Mesendoderm (in vitro differentiated cells): ENCODE results near the gene NR1I2.
A peak's percentile ranks its signal among the peaks of the same experiment; 100 is the strongest.

ENCODE experiments used
- DNase-seq: peaks from one replicate; pipeline ENCODE4 v3.0.0; 2013
- H2AK5ac ChIP-seq: 2 replicates; pipeline ENCODE4 v1.6.1; 2013; ENCODE audit warnings: low read length, inconsistent platforms
- H2BK120ac ChIP-seq: 2 replicates; pipeline ENCODE4 v1.6.1; 2013; ENCODE audit warnings: low read depth, mild to moderate bottlenecking, low read length, moderate library complexity, mixed read lengths
- H2BK15ac ChIP-seq: replicated peaks from 2 replicates; pipeline ENCODE4 v1.6.1; 2013; ENCODE audit warnings: low read depth, mild to moderate bottlenecking, moderate library complexity
- H2BK5ac ChIP-seq: 2 replicates; pipeline ENCODE4 v1.6.1; 2013; ENCODE audit warnings: low read length, inconsistent platforms
- H3K18ac ChIP-seq: 2 replicates; pipeline ENCODE4 v1.6.1; 2013; ENCODE audit warnings: mild to moderate bottlenecking, low read length, mixed read lengths
- H3K23ac ChIP-seq: one replicate; pipeline ENCODE4 v1.6.1; 2013; ENCODE audit warnings: low read length
- H3K27ac ChIP-seq: 2 replicates; pipeline ENCODE4 v1.5.1; 2013; ENCODE audit warnings: low read depth, mild to moderate bottlenecking, inconsistent platforms, low read length, moderate library complexity
- H3K27me3 ChIP-seq: 2 replicates; pipeline ENCODE4 v1.6.1; 2013; ENCODE audit warnings: low read length, control low read depth, mild to moderate bottlenecking, inconsistent platforms; ENCODE audit not compliant: insufficient read depth, poor library complexity
- H3K36me3 ChIP-seq: 2 replicates; pipeline ENCODE4 v1.6.1; 2013; ENCODE audit warnings: low read length, inconsistent platforms; ENCODE audit not compliant: control insufficient read depth, insufficient read depth
- H3K4ac ChIP-seq: one replicate; pipeline ENCODE4 v1.6.1; 2013; ENCODE audit warnings: low read depth, mild to moderate bottlenecking, low read length, moderate library complexity
- H3K4me1 ChIP-seq: 2 replicates; pipeline ENCODE4 v1.6.1; 2013; ENCODE audit warnings: low read depth, low read length, inconsistent platforms; ENCODE audit not compliant: control insufficient read depth
- H3K4me2 ChIP-seq: 2 replicates; pipeline ENCODE4 v1.6.1; 2013; ENCODE audit warnings: low read length
- H3K4me3 ChIP-seq: 2 replicates; pipeline ENCODE4 v1.5.1; 2013; ENCODE audit warnings: mild to moderate bottlenecking, low read length
- H3K56ac ChIP-seq: one replicate; pipeline ENCODE4 v1.6.1; 2013; ENCODE audit warnings: low read length
- H3K79me1 ChIP-seq: 2 replicates; pipeline ENCODE4 v1.6.1; 2013; ENCODE audit warnings: low read length, inconsistent platforms
- H3K79me2 ChIP-seq: 2 replicates; pipeline ENCODE4 v1.6.1; 2013; ENCODE audit warnings: mild to moderate bottlenecking, low read length; ENCODE audit not compliant: control insufficient read depth, insufficient read depth
- H3K9ac ChIP-seq: 2 replicates; pipeline ENCODE4 v1.6.1; 2013; ENCODE audit warnings: low read length, inconsistent platforms
- H4K5ac ChIP-seq: one replicate; pipeline ENCODE4 v1.6.1; 2013; ENCODE audit warnings: low read length
- H4K8ac ChIP-seq: one replicate; pipeline ENCODE4 v1.6.1; 2013; ENCODE audit warnings: low read depth, mild to moderate bottlenecking, control low read depth, low read length, moderate library complexity
- WGBS: extraction: QIAGEN DNeasy Blood & Tissue Kit; methylation state at CpG from one replicate; pipeline ENCODE4 v1.1.7; 2013; ENCODE audit warnings: low lambda C conversion rate, missing lambda C conversion rate; ENCODE audit not compliant: insufficient coverage; ENCODE audit errors: extremely low coverage; 5-methylcytosine and 5-hydroxymethylcytosine counted together

Gene NR1I2

GRCh38 chr3:119800844-119801243 lies 18.9 kb downstream of the NR1I2 start:
- no peaks in the 10 kb centered on the region for H3K36me3 ChIP-seq
- DNase-seq: no peak
- no peak overlapping the region for H2AK5ac ChIP-seq
- no peak overlapping the region for H3K4ac ChIP-seq
- H2BK120ac ChIP-seq: no peak overlapping the region
- H3K4me1 ChIP-seq: peaks cover under 1% of the 10 kb centered on the region
- H4K5ac ChIP-seq: no peak overlapping the region
- H3K23ac ChIP-seq: no peak overlapping the region
- H3K56ac ChIP-seq: no peak overlapping the region
- no peak overlapping the region for H3K27ac ChIP-seq
- H2BK5ac ChIP-seq: no peak overlapping the region
- no peak overlapping the region for H3K18ac ChIP-seq
- no peak overlapping the region for H3K9ac ChIP-seq
- no peaks in the 10 kb centered on the region for H3K27me3 ChIP-seq
- no peaks in the 10 kb centered on the region for H3K79me1 ChIP-seq
- H3K79me2 ChIP-seq: no peaks in the 10 kb centered on the region
- no CpG with 5 or more reads among the region's 4 CpGs for WGBS
- no peak overlapping the region for H4K8ac ChIP-seq
- no peak overlapping the region for H3K4me3 ChIP-seq
- H2BK15ac ChIP-seq: no peak overlapping the region
- no peak overlapping the region for H3K4me2 ChIP-seq

GRCh38 chr3:119808244-119808643 lies 26.3 kb downstream of the NR1I2 start:
- H3K4me2 ChIP-seq: no peak overlapping the region
- no peaks in the 10 kb centered on the region for H3K36me3 ChIP-seq
- H3K79me2 ChIP-seq: no peaks in the 10 kb centered on the region
- DNase-seq: no peak
- no peak overlapping the region for H3K9ac ChIP-seq
- H3K79me1 ChIP-seq: no peaks in the 10 kb centered on the region
- no peak overlapping the region for H4K8ac ChIP-seq
- H2BK15ac ChIP-seq: no peak overlapping the region
- H3K23ac ChIP-seq: no peak overlapping the region
- no peaks in the 10 kb centered on the region for H3K27me3 ChIP-seq
- H2AK5ac ChIP-seq: no peak overlapping the region
- H2BK5ac ChIP-seq: no peak overlapping the region
- H3K18ac ChIP-seq: no peak overlapping the region
- no CpG with 5 or more reads among the region's 4 CpGs for WGBS
- H3K56ac ChIP-seq: no peak overlapping the region
- H3K4ac ChIP-seq: no peak overlapping the region
- no peak overlapping the region for H4K5ac ChIP-seq
- H3K4me1 ChIP-seq: no peaks in the 10 kb centered on the region
- H3K27ac ChIP-seq: no peak overlapping the region
- H3K4me3 ChIP-seq: no peak overlapping the region
- H2BK120ac ChIP-seq: no peak overlapping the region

- H2AK5ac ChIP-seq: no peak overlapping the region
- H2BK5ac ChIP-seq: no peak overlapping the region
- H3K4me1 ChIP-seq: no peaks in the 10 kb centered on the region
- no peak overlapping the region for H3K23ac ChIP-seq
- H3K79me1 ChIP-seq: no peaks in the 10 kb centered on the region
- H3K36me3 ChIP-seq: no peaks in the 10 kb centered on the region
- no CpG with 5 or more reads among the region's 6 CpGs for WGBS
- no peak overlapping the region for H3K4ac ChIP-seq
- H3K4me2 ChIP-seq: no peak overlapping the region
- no peak overlapping the region for H3K4me3 ChIP-seq
- no peak overlapping the region for H3K9ac ChIP-seq
- no peak overlapping the region for H2BK15ac ChIP-seq
- no peaks in the 10 kb centered on the region for H3K27me3 ChIP-seq
- H4K5ac ChIP-seq: no peak overlapping the region
- DNase-seq: no peak
- no peak overlapping the region for H3K18ac ChIP-seq
- H3K56ac ChIP-seq: no peak overlapping the region
- H2BK120ac ChIP-seq: no peak overlapping the region
- H4K8ac ChIP-seq: no peak overlapping the region
- no peaks in the 10 kb centered on the region for H3K79me2 ChIP-seq
- H3K27ac ChIP-seq: no peak overlapping the region
Observed at GRCh38 chr3:119808843-119809242, 26.9 kb downstream of the NR1I2 start.

- Histone ChIP-seq H3K9ac (peak overlapping the region; percentile 13), H3K4ac (no peak overlapping the region)
Observed at GRCh38 chr3:119809249-119810017, 27.5 kb downstream of the NR1I2 start.

GRCh38 chr3:119810018-119810435 lies 28.1 kb downstream of the NR1I2 start:
- Histone ChIP-seq H2BK120ac (no peak overlapping the region), H3K18ac (no peak overlapping the region), H3K27ac (no peak overlapping the region), H3K9ac (peak overlapping the region; percentile 13), H3K4ac (no peak overlapping the region), H3K4me1 (no peaks in the 10 kb centered on the region), H3K79me2 (no peaks in the 10 kb centered on the region), H3K23ac (no peak overlapping the region), H3K36me3 (no peaks in the 10 kb centered on the region), H2BK5ac (no peak overlapping the region), H2BK15ac (no peak overlapping the region), H3K4me3 (no peak overlapping the region), H2AK5ac (no peak overlapping the region), H3K56ac (no peak overlapping the region), H3K4me2 (no peak overlapping the region), H3K79me1 (no peaks in the 10 kb centered on the region), H4K8ac (no peak overlapping the region), H3K27me3 (no peaks in the 10 kb centered on the region), H4K5ac (no peak overlapping the region)
- no peak for DNase-seq
- WGBS: no CpG with 5 or more reads among the region's 33 CpGs

More at GRCh38 chr3:119809249-119810017, 27.5 kb downstream of the NR1I2 start:
- Histone ChIP-seq H2BK120ac (no peak overlapping the region), H2BK5ac (no peak overlapping the region), H4K8ac (no peak overlapping the region), H3K18ac (no peak overlapping the region), H3K4me3 (no peak overlapping the region), H3K79me1 (no peaks in the 10 kb centered on the region), H3K23ac (no peak overlapping the region), H3K4me2 (no peak overlapping the region), H2BK15ac (no peak overlapping the region), H3K27ac (no peak overlapping the region), H3K27me3 (no peaks in the 10 kb centered on the region), H3K4me1 (no peaks in the 10 kb centered on the region), H3K56ac (peak overlapping the region; percentile 15), H2AK5ac (no peak overlapping the region), H4K5ac (no peak overlapping the region), H3K79me2 (no peaks in the 10 kb centered on the region), H3K36me3 (no peaks in the 10 kb centered on the region)
- no CpG with 5 or more reads among the region's 31 CpGs for WGBS
- no peak for DNase-seq
